GM18951 (cell line): Measurements from ENCODE around the gene CAPN8.

Source experiments
- POLR2A ChIP-seq: IDR thresholded peaks from 4 replicates; pipeline ENCODE4 v1.6.1; 2011; ENCODE audit warnings: mild to moderate bottlenecking; ENCODE audit not compliant: insufficient read length, insufficient read depth; ENCODE audit errors: extremely low read depth
- in situ Hi-C: fragments of 300-500 bp; cut with MboI; formaldehyde crosslinking; loops from one replicate; pipeline ENCODE4 v1.12.0; 2022; ENCODE audit warnings: low sequenced_read_pairs, mixed read lengths, inconsistent platforms; ENCODE audit not compliant: unreplicated experiment

Gene CAPN8

DNA sequence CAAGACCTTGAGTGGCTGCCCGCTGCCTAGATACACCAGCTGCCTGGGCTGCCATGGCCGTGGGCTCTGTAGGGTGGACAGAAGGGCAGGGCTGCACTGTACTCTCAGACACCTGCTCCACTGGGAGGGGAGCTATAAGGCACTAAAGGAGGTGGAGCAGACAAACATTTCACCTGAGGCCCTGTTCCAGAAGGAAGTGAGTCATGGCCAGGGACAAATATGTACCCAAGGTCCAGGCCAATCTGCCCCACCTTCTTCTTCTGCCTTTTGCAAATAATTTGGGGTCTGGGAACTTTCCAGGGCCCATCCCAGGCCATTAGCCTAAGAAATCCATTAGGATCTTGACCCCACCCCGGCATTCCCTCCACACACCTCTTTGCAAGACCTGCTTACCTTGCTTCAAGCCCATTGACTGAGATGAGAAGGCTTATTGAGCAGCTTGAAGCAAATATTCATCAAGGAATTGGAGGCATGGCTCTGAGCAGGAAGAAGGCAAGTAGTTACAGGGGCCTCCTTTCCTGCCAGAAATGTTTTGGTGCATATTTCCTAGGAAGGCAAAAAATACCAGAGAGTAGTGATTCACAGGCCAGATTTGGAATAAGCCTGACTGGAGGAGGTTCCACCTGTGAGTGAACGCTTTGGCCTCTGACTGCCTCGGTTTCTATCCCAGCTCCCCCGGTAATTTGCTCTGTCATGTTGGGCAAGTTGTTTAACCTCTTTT, at the start of gene CAPN8:
Gene CAPN8, minus strand, starts transcription at position 110 of the 721 bp plus-strand sequence. Its CDS starts 55 bp downstream, at position 55.
- in situ Hi-C loops, result no loop called here

GRCh38 chr1:223714849-223715603, 49.5 kb upstream of the CAPN8 start:
- in situ Hi-C loops, result no loop called here
- no peak for TF ChIP-seq POLR2A

More for the DNA sequence above, at the start of gene CAPN8:
- TF ChIP-seq POLR2A, result no peak

GRCh38 chr1:223714421-223714724, 48.9 kb upstream of the CAPN8 start:
- TF ChIP-seq POLR2A, result no peak
- in situ Hi-C loops, result no loop called here

DNA sequence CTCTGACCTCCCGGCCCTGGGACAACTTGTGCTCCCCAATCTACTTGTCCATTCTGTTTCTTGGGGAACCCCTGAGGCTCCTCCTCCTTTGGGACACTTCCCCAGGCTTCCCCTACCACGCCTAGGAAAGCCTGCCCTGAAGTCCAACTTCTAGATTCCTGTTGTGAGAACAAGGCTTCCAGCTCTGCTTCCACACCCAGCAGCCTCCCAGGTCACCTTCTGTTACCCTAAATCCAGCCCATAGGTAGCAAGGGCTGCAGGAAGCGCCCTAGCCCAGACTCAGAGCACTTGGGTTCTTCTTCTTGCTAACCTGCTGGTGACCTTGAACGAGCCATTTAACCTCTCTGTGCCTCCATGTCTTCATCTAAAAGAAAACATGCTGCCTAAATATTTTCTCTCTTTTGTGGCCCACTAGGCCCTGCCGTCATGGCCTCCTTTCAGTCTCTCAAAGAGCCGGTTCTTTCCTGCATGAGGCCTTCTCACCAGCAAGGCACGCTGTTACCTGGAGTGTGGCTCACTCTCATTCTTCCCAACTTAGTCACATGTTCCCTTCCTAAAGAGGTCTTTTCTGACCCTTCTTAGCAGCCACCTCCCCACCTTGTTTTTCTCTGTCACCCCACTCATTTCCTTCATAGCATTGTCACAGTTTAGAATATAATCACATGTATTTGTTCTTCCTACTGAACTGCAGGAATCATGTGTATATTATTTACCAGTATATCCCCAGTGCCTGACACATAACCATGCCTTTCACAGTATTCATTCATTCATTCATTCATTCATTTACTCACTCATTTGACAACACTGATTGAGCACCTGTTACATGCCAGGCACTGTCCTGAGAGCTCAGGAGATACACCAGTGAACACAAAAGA, 48.3 kb upstream of the CAPN8 start:
- in situ Hi-C loops, result no loop called here

DNA sequence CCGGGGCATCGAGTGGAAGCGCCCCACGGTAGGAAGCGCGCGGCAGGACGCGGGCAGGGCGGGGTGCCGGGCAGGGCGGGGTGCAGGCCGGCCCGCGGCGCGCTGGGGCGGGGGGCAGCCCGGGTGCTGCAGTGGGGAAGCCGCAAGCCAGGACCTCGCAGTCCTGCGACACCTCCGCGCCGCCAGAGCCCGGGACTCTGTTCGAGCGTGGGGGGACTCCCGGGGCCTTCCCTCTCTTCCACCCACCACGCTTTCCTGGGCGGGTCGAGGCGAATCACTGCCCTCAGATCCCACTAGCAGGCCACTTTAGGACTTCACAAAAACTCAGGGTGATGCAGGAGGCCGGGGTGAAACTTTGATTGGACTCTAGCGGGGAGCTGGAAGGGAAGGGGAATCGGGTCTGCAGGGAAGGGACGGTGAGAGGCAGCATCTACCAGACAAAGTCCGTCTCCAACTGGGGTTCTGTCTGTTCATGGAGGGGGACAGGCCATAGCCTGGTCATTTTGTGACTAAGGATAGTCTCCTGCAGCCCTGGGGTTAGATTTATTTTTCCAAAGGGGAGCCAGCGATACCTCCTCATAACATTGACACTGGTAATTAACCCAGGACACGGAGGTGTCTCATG, 47.5 kb upstream of the CAPN8 start:
- TF ChIP-seq POLR2A, result no peak
- in situ Hi-C loops, result no loop called here

More for the DNA sequence above, 48.3 kb upstream of the CAPN8 start:
- TF ChIP-seq POLR2A, result no peak

DNA sequence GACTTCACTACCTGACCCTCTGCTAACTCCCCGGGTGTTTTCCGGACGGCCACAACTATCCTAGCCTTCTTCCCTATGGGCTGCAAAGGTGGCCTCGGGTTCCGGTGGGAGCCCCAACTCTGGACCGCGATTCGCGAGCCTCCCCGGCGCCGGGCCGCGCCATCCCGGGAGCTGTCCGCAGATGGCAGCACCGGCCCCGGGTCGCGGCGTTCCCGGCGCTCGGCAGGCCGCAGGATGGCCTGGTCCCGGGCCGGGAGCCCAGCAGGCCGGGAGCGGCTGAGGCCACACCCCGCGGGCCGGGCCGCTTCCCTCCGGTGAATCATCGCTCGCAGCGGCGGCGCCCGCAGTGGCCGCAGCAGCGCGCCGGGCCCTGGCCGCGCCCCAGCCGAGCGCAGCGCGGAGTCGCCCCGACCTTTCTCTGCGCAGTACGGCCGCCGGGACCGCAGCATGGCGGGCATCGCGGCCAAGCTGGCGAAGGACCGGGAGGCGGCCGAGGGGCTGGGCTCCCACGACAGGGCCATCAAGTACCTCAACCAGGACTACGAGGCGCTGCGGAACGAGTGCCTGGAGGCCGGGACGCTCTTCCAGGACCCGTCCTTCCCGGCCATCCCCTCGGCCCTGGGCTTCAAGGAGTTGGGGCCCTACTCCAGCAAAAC, 46.8 kb upstream of the CAPN8 start, which contains the start of gene CAPN2:
Gene CAPN2, plus strand, starts transcription at position 346 of the 656 bp plus-strand sequence. Its CDS starts 102 bp downstream, at position 448.
- in situ Hi-C loops, result no loop called here
- peak; percentile 55 for TF ChIP-seq POLR2A

GRCh38 chr1:223711747-223712193, 46.3 kb upstream of the CAPN8 start:
- in situ Hi-C loops, result no loop called here
- no peak for TF ChIP-seq POLR2A

- in situ Hi-C loops, result no loop called here
- TF ChIP-seq POLR2A, result no peak
Measured at GRCh38 chr1:223711173-223711572, 45.7 kb upstream of the CAPN8 start.

DNA sequence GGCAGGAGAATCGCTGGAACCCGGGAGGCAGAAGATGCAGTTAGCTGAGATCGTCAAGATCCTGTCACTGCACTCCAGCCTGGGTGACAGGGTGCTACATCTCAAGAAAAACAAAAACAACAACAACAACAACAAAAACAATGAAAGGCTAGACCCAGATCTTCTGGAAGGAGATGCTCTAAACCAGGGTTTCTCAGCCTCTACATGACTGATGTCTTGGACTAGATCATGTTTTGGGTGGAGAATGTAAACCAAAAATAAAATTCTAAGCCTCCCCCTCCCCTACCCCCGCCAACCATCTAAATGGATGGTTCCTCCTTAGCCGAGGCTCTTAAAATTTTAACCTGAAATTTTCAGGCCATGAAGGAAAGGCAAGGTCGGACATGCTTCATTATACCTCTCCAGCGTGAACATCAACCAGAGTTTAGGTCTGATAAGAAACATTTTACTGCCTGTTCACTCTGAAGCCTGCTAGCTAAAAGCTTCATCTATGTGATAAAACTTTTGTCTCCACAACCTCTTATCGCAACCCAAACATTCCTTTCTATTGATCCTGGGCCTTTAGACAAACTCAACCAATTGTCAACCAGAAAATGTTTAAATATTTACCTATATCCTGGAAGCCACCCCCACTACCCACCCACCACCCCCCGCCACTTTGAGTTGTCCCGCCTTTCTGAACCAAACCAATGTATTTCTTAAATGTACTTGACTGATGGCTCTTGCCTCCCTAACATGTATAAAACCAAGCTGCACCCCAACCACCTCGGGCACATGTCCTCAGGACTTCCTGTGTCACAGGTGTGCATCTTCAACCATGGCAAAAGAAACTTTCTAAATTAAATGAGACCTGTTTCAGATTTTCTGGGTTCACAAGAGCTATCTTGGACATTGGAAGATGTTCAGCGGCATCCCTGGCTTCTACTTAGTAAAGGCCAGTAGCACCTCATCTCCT, 45.0 kb upstream of the CAPN8 start:
- in situ Hi-C loops, result no loop called here
- TF ChIP-seq POLR2A, result no peak

- in situ Hi-C loops, result no loop called here
Measured at GRCh38 chr1:223709598-223709997, 44.1 kb upstream of the CAPN8 start.

DNA sequence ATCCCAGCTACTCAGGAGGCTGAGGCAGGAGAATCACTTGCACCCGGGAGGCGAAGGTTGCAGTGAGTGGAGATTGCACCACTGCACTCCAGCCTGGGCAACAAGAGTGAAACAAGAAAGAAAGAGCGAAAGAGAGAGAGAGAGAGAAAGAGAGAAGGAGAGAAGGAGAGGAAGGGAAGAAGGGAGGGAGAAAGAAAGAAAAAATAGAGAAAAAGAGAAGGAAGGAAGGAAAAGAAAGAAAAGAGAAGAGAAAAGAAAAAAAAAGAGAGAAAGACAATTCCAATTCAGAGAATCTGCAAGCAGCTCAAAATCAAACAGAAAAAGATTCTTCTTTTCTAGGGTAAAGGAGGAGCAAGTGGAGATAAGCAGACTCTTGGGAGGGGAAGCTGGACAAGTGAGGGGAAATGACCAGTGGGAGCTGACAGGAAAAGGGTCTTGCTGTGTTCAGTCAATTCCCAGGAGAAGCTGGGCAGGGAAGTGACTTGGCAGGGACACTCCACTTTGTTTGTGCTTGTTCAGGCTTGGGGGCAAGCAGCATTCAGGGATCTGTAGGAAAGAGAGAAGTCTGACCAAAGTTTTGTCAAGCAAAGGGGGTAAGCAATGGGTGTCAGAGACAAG, 43.3 kb upstream of the CAPN8 start:
- TF ChIP-seq POLR2A, result no peak
- in situ Hi-C loops, result no loop called here

More at GRCh38 chr1:223709598-223709997, 44.1 kb upstream of the CAPN8 start:
- TF ChIP-seq POLR2A, result no peak
